GM12891 (cell line): ENCODE data around the gene FGF12.

ENCODE experiments used
- PAX5 ChIP-seq: IDR thresholded peaks from 2 replicates; pipeline ENCODE4 v1.6.1; 2011; ENCODE audit warnings: low read length, moderate library complexity, mild to moderate bottlenecking; ENCODE audit not compliant: insufficient read depth, severe bottlenecking
- POLR2A ChIP-seq: IDR thresholded peaks from 2 replicates; pipeline ENCODE4 v1.6.1; 2011; ENCODE audit warnings: low read depth, low read length, control low read depth
- POLR2AphosphoS5 ChIP-seq: IDR thresholded peaks from 2 replicates; pipeline ENCODE4 v1.6.1; 2011; ENCODE audit warnings: low read depth, low read length, control low read depth
- SPI1 ChIP-seq: IDR thresholded peaks from 2 replicates; pipeline ENCODE4 v1.6.1; 2011; ENCODE audit warnings: low read depth, low read length, control low read depth
- TAF1 ChIP-seq: IDR thresholded peaks from 2 replicates; pipeline ENCODE4 v1.6.1; 2011; ENCODE audit warnings: low read depth, low read length, control low read depth

DNA sequence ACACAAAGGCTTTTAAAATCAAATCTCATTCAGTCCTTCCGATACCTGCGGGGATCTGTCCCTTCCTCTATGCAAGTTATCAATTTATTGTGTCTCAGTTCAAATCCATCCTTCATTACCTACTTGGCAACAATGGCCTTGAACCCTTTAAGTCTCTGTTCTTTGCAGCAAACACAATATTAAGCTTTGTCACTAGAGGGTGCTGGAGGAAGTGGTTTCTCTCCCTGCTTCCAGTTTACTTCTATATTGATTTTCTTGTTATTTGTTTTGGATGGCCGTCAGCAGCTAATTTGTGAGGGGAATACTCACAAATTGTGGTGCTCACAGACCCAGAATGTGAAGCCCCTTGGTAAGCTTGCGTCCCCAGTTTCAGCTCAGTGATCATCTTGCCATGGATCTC, 278.3 kb downstream of the FGF12 start:
- TF ChIP-seq TAF1 (no peak), POLR2A (no peak), PAX5 (no peak), POLR2AphosphoS5 (no peak), SPI1 (no peak)
